OCI-M2 (cell line): ENCODE results near the gene RASGEF1C.
"Not testable (repeated sequence)": the region's sequence is repeated elsewhere in the genome, so short reads cannot be mapped to it uniquely, and the experiment has no call there.

Experiments
- DNase-seq: peaks from one replicate; lab custom pipeline; 2025; ENCODE audit not compliant: unreplicated experiment; lab: John Stamatoyannopoulos, UW

Gene RASGEF1C

DNA sequence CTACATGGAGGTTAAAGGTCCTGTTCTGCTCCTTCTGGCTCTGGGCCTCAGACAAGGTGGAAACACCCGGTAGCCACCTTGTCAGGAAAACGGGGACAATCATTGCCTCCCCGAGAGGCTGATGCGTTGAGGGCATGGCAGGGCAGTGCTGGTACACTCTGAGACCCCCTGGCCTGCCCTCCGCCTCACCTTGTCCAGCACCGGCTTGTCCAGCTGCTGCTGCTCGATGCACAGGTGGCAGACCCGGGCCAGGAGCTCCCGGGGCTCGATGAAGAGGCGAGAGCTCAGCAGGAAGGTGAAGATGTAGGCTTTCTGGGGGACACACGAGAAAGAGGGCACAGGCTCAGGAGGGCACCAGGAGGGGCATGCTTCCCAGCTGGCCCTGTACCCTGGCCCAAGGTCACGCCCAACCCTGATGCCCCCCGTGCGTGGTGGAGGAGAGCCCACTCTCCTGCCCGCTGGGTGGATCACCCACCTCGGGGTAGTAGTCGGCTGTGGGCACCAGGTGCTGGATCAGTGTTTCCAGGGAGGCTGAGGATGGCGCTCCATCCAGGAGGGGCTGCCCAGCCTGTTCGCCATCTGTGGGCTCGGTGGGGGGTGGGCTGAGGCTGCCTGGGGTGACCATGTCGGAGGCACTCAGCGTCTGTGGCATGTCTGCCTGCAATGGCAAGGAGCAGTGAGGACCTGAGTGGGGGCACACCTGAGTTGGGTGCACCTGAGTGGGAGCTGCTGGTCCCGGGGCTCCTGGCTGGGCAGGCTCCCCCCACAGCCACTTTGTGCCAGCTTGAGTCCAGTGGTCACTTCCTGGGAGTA, 71.4 kb downstream of the RASGEF1C start:
- no peak for DNase-seq

- DNase-seq, result no peak
These were observed 72.2 kb downstream of the RASGEF1C start for GRCh38 chr5:180136630-180137381.

GRCh38 chr5:180135967-180136629, 72.9 kb downstream of the RASGEF1C start:
- no peak for DNase-seq

GRCh38 chr5:180135128-180135955, 73.7 kb downstream of the RASGEF1C start:
- DNase-seq, result no peak

DNA sequence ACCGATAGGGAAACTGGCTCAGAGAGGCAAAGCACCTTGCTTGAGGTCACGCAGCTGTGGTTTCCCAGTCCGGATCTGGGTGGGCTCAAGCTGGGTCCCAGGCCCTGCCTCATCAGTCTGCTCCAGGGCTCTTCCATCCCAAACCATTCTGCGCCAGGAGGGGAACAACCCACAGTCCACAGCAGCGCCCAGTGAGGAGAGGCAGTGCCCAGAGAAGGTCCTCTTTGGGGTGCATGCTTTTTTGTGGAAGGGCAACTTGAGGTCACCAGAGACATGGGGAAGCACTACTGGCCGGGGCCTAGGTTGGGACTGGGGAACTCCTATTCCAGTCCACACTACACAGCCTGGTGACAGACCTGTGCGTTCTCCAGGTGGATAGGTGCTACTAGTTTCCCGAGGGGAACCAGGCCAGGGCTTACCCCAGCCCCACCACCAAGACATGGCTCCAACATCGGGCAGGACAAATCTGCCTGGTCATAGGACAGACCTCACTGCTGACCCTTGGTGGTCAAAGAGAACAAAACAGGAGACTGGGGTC, 75.0 kb downstream of the RASGEF1C start:
- no peak for DNase-seq

GRCh38 chr5:180133551-180133950, 75.5 kb downstream of the RASGEF1C start:
- no peak for DNase-seq

DNA sequence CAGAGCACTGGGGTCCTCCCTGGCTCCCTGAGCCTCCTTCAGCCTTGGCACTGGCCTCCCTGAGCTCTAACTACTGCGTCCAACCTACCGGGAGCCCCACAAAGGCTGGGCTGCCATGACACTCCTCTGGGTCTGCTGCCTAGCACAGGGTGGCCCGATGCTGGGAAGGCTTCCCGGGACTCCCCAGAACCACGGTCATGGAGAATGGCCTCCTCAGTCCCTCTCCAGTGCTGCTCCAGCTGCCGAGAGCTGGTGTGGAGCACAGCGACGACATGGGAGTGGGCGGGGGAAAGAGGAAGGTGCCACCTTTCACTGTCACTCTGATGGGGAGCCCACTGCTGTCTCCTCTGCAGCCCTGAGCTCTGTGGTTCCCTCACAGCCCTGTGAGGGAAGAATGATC, 76.0 kb downstream of the RASGEF1C start:
- DNase-seq, result no peak

DNA sequence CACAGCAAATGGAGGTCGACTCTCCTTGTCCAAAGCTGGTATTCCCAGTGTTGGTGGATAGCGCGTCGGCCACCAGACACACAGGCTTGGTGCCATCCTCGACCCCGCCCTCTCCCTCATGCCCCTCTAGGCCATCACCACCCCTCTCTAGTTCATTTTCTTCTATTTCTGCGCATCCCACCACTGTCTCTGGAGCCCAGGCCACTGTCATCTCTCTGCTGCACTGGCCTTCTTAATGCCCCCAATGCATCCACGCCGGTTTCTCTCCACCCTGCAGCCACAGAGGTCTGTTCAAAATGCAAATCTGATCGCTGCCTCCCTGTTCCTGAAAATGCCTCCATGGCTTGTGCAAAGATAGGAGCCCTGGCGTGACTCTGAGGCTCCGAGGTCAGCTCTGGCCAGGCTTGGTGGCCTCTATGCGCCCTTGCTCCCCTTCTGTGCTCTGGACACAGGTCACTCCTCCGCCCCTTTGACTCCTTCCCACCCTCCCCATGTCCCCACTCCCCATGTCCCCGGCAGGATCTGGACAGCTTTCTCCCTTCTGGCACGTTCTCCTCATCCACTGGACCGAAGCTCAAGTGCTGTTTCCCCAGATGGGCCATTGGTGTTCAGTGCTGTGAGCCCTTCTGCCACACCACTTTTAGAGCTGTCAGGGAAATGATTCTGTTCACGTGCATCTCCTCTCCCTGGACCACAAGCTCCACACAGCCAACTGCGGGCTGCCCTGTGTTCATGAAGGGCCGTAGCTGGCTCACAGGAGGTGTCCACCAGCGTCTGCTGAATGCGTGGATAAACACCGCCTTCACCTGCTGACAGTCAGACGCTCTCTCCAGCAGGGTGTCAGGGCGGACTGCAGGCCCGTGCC, 77.9 kb downstream of the RASGEF1C start:
- DNase-seq, result no peak

DNA sequence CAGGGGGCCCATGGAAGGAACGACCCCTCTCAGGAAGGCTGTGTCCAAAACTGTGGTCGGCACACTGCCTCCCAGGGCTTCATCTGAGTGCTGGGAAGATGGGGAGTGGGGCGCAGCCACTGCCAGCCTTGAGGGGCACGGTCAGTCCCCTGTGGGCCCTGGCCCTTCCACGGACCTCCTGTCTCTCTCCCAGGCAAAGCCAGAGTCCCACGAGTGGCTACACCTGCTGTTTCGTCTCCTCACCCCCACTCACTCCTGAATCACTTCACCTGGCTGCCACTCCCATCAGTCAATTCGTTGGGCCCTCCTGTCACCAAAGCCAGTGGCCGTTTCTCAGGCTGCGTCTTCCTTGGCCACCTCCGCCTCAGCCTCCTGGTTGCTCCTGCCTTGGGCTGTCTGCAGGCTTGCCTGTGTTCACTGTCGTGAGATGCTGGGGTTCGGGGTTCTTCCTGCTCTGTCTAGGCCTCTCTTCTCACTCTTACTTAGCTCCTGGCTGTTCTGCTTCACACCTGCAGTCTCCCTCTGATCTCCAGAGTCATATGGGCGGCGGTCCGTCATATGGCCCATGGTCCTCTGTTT, 78.6 kb downstream of the RASGEF1C start:
- no peak for DNase-seq

DNA sequence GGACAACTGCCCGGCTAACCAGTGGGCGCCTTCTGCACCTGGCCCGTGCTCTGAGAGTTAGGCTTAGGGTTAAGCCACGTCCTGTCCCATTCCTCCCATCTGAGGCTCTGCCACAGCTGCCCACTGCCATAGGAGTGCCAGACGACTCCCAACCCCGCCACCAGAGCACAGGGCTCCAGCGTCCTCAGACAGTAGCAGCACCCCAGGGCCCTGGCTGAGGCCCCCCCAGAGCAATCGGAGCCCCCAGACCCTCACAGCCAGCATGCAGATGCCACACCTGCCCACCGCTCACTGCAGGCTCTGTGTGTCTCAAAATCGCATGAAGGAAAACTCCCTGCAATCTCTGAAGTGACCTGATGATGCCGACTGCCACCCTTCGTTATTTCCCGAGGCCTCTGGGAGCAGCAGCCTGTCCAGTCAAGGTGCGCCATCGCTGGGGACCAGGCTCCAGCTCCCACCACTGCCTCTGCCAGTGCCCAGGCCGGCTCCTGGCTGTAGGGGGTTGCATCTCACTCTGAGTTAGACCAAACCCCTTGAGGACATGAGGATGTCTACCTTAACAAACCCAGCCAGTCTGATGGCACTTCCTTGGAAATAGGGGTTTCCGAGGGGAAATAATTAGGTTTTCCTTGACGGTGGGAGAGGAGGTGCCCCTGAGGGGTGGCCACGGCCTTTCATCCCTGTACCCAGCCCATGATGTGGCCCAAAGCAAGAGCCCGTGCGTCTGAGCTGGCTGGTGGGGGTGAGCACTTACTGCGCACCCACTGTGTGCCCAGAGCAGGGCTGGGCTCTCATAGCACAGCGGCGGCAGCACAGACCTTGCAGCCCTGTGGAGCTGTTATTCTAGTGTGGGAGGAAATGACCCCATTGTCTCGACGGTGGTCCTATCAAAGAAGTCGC, 79.5 kb downstream of the RASGEF1C start:
- no peak for DNase-seq

DNA sequence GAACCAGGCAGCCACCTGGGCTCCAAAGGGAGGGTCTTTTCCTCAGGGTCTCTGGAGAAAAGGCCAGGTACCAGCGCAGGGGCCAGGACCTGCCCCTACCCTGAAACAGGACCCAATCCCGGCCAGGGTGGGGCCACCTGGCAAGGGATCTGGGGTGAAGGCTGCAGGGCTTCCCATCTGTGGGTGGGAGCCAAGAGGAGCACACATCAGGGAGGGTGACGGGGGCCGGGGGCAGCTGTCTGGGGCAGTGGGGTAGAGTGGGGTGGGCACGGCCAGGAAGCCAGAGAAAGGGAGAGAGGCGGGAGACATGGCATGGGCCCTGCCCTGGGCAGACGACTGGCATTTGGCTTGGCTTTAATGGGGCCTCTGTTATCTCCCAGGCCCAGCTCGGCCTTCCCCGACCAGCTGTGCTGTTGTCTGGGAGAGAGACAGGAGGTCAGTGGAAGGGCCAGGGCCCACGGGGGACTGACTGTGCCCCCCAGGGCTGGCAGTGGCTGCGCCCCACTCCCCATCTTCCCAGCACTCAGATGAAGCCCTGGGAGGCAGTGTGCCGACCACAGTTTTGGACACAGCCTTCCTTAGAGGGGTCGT, 80.2 kb downstream of the RASGEF1C start:
- DNase-seq, result no peak

GRCh38 chr5:180127682-180128670, 81.0 kb downstream of the RASGEF1C start:
- no peak for DNase-seq

GRCh38 chr5:180126716-180127681, 82.0 kb downstream of the RASGEF1C start:
- no peak for DNase-seq

- not testable (repeated sequence) for DNase-seq
These were observed 82.9 kb downstream of the RASGEF1C start for GRCh38 chr5:180126156-180126555.

DNA sequence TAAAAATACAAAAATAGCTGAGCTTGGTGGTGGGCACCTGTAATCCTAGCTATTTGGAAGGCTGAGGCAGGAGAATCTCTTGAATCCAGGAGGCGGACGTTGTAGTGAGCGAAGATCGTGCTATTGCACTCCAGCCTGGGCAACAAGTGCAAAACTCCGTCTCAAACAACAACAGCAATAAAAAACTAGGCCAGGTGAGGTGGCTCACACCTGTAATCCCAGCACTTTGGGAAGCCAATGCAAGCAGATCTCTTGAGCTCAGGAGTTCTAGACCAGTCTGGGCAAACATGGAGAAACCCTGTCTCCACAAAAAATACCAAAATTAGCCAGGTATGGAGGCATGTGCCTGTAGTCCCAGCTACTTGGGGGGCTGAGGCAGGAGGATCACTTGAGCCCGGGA, 84.3 kb downstream of the RASGEF1C start:
- DNase-seq, result not testable (repeated sequence)

DNA sequence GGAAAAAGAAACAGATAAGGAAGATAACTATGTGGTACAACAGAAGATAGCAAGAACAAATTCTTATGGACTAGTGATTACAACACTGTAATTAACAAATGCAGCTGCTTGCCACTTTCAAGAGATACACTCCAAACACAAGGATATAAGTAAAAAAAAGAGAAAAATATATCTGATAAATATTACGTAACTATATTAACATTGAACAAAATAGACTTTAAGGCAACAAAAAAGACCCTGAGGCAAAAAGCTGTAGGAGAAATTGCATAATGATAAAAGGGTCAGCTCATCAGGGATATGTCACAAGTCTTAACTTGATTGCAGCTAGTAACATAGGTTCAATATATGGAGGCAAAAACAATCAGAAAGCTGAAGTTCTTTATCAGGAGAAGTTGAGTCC, 86.1 kb downstream of the RASGEF1C start:
- no peak for DNase-seq
